ENCODE measurements around the gene EIF1AD. TPM values are rescaled to one million over a fixed set of nuclear protein-coding genes. Genes with fewer than 3 reads are reported as not detected.
A peak's percentile ranks its signal among the peaks of the same experiment; 100 is the strongest.

The EIF1AD gene
- total and polyA plus RNA-seq, 9 of the 15 experiments (the other 6 are each of a cell fraction or from before 2014, with no cell fraction given): 50.1 to 98.8 (median 58.7) TPM

DNA sequence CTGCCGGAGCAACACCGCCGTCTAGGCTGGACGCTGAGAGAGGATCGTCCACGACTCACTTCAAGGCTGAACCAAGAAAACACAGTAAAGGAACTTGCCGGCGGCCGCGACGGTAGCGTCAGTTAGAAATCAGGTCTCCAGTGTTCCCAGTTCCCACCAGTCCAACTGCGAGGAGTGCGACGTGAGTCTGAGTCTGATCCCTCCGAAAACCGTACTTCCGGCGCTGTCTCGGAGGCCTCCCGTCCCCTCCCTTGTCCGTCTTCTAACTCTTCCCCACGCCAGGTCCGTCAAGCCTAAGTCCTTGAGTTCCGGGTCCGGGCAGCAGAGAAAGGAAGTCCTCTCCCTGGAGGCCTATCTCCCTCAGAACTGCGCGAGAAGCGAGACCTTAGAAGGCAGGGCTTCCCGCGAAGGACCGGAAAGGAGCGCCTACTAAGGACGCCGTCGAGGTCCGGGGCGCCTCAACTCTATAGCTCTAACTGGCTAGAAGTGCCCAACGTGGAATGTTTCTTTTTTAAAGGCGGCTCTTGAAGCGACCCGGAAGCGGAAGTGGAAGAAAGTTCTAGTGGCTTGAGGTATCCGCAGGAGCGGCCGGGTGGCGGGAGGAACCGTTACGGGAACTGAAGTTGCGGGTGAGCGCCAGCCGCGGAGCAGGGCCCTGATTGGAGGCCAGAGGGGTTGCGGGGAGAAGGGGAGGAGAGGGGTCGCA is at the start of gene EIF1AD, which contains the start of gene BANF1 (continued):
- TF ChIP-seq HMG20A (CRISPR knock-in tag; conservative IDR thresholded peaks at IDR 0.05) (no peak), CHD2 (IDR thresholded peaks at IDR 0.05; ENCODE audit: low read depth, low read length) (peak; percentile 94), ZNF408 (CRISPR knock-in tag; IDR thresholded peaks at IDR 0.05; ENCODE audit: low read depth) (no peak), ZNF146 (CRISPR knock-in tag; IDR thresholded peaks at IDR 0.05; ENCODE audit: unreplicated experiment) (no peak), POLR2G (IDR thresholded peaks at IDR 0.05; ENCODE audit: low read depth, low read length) (peak; percentile 85), ZNF24 (IDR thresholded peaks at IDR 0.05) (no peak), ZNF311 (CRISPR knock-in tag; IDR thresholded peaks at IDR 0.05) (no peak; the same call in 1 of the 2 replicates), THRAP3 (IDR thresholded peaks at IDR 0.05; ENCODE audit: borderline replicate concordance) (peak; percentile 70; the same call in 1 of the 2 replicates), KLF13 (tag; IDR thresholded peaks at IDR 0.05; ENCODE audit: borderline replicate concordance, low read depth) (peak; percentile 29; the same call in 1 of the 2 replicates), ARID1B (IDR thresholded peaks at IDR 0.05) (no peak; the same call in 1 of the 2 replicates)
- TF ChIP-seq, protein P1, sequence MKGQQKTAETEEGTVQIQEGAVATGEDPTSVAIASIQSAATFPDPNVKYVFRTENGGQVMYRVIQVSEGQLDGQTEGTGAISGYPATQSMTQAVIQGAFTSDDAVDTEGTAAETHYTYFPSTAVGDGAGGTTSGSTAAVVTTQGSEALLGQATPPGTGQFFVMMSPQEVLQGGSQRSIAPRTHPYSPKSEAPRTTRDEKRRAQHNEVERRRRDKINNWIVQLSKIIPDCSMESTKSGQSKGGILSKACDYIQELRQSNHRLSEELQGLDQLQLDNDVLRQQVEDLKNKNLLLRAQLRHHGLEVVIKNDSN (CRISPR knock-in tag; IDR thresholded peaks at IDR 0.05): peak; percentile 21; the same call in 1 of the 2 replicates
- TF ChIP-seq, protein P2, sequence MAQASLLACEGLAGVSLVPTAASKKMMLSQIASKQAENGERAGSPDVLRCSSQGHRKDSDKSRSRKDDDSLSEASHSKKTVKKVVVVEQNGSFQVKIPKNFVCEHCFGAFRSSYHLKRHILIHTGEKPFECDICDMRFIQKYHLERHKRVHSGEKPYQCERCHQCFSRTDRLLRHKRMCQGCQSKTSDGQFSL (CRISPR knock-in tag; IDR thresholded peaks at IDR 0.05): 0 out of 2 replicates have a peak, but pooled peaks have one; percentile 47
- TF ChIP-seq, protein P2 (tag; IDR thresholded peaks at IDR 0.05): 0 out of 4 replicates have a peak, but pooled peaks of 1 of the 2 experiments have one; percentile 39
- TF ChIP-seq, protein P3, sequence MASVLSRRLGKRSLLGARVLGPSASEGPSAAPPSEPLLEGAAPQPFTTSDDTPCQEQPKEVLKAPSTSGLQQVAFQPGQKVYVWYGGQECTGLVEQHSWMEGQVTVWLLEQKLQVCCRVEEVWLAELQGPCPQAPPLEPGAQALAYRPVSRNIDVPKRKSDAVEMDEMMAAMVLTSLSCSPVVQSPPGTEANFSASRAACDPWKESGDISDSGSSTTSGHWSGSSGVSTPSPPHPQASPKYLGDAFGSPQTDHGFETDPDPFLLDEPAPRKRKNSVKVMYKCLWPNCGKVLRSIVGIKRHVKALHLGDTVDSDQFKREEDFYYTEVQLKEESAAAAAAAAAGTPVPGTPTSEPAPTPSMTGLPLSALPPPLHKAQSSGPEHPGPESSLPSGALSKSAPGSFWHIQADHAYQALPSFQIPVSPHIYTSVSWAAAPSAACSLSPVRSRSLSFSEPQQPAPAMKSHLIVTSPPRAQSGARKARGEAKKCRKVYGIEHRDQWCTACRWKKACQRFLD (CRISPR knock-in tag; IDR thresholded peaks at IDR 0.05): no peak; the same call in 1 of the 2 replicates
- TF ChIP-seq, protein P4, sequence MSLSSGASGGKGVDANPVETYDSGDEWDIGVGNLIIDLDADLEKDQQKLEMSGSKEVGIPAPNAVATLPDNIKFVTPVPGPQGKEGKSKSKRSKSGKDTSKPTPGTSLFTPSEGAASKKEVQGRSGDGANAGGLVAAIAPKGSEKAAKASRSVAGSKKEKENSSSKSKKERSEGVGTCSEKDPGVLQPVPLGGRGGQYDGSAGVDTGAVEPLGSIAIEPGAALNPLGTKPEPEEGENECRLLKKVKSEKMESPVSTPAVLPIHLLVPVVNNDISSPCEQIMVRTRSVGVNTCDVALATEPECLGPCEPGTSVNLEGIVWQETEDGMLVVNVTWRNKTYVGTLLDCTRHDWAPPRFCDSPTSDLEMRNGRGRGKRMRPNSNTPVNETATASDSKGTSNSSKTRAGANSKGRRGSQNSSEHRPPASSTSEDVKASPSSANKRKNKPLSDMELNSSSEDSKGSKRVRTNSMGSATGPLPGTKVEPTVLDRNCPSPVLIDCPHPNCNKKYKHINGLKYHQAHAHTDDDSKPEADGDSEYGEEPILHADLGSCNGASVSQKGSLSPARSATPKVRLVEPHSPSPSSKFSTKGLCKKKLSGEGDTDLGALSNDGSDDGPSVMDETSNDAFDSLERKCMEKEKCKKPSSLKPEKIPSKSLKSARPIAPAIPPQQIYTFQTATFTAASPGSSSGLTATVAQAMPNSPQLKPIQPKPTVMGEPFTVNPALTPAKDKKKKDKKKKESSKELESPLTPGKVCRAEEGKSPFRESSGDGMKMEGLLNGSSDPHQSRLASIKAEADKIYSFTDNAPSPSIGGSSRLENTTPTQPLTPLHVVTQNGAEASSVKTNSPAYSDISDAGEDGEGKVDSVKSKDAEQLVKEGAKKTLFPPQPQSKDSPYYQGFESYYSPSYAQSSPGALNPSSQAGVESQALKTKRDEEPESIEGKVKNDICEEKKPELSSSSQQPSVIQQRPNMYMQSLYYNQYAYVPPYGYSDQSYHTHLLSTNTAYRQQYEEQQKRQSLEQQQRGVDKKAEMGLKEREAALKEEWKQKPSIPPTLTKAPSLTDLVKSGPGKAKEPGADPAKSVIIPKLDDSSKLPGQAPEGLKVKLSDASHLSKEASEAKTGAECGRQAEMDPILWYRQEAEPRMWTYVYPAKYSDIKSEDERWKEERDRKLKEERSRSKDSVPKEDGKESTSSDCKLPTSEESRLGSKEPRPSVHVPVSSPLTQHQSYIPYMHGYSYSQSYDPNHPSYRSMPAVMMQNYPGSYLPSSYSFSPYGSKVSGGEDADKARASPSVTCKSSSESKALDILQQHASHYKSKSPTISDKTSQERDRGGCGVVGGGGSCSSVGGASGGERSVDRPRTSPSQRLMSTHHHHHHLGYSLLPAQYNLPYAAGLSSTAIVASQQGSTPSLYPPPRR (CRISPR knock-in tag; IDR thresholded peaks at IDR 0.05; ENCODE audit: borderline replicate concordance): no peak
- TF ChIP-seq, protein P5, sequence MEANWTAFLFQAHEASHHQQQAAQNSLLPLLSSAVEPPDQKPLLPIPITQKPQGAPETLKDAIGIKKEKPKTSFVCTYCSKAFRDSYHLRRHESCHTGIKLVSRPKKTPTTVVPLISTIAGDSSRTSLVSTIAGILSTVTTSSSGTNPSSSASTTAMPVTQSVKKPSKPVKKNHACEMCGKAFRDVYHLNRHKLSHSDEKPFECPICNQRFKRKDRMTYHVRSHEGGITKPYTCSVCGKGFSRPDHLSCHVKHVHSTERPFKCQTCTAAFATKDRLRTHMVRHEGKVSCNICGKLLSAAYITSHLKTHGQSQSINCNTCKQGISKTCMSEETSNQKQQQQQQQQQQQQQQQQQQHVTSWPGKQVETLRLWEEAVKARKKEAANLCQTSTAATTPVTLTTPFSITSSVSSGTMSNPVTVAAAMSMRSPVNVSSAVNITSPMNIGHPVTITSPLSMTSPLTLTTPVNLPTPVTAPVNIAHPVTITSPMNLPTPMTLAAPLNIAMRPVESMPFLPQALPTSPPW (CRISPR knock-in tag; IDR thresholded peaks at IDR 0.05): peak; percentile 88
- TF ChIP-seq, protein P6, sequence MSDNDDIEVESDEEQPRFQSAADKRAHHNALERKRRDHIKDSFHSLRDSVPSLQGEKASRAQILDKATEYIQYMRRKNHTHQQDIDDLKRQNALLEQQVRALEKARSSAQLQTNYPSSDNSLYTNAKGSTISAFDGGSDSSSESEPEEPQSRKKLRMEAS (CRISPR knock-in tag; IDR thresholded peaks at IDR 0.05): peak; percentile 60; the same call in 1 of the 2 replicates

Data from K562 (cell line).